GM23338 (cell line): ENCODE measurements around the gene MFRP.

Experiments used
- CREB1 ChIP-seq: fragments of 250-450 bp; sonication (Bioruptor Pico); IDR thresholded peaks from 2 replicates; pipeline ENCODE4 v1.5.0; 2020; ENCODE audit warnings: low read depth, mild to moderate bottlenecking, moderate library complexity
- EZH2 ChIP-seq: fragments of 200-600 bp; sonication (generic); IDR thresholded peaks from one replicate; pipeline ENCODE4 v1.8.0; 2017; ENCODE audit warnings: antibody characterized with exemption, mild to moderate bottlenecking, low read depth; ENCODE audit not compliant: unreplicated experiment
- EZH2phosphoT487 ChIP-seq: fragments of 200-600 bp; sonication (generic); IDR thresholded peaks from one replicate; pipeline ENCODE4 v1.8.1; 2018; ENCODE audit warnings: antibody characterized with exemption; ENCODE audit not compliant: unreplicated experiment
- JUNB ChIP-seq: IDR thresholded peaks from one replicate; pipeline ENCODE4 v1.6.1; 2016; ENCODE audit warnings: antibody characterized with exemption; ENCODE audit not compliant: unreplicated experiment
- NANOG ChIP-seq: IDR thresholded peaks from 2 replicates; pipeline ENCODE4 v1.6.1; 2016; ENCODE audit warnings: antibody characterized with exemption, borderline replicate concordance
- POLR2AphosphoS5 ChIP-seq: IDR thresholded peaks from 2 replicates; pipeline ENCODE4 v1.6.1; 2016; ENCODE audit warnings: antibody characterized with exemption, low read depth
- REST ChIP-seq: IDR thresholded peaks from one replicate; pipeline ENCODE4 v1.6.1; 2018; ENCODE audit warnings: antibody characterized with exemption; ENCODE audit not compliant: unreplicated experiment
- STAT1 ChIP-seq: IDR thresholded peaks from one replicate; pipeline ENCODE4 v1.6.1; 2016; ENCODE audit warnings: antibody characterized with exemption; ENCODE audit not compliant: unreplicated experiment
- ZNF114 ChIP-seq: fragments of 250-450 bp; sonication (Bioruptor Pico); IDR thresholded peaks from 2 replicates; pipeline ENCODE4 v1.5.0; 2020; ENCODE audit warnings: mild to moderate bottlenecking, moderate library complexity
- ZNF331 ChIP-seq: fragments of 250-450 bp; sonication (Bioruptor Pico); IDR thresholded peaks from 2 replicates; pipeline ENCODE4 v1.5.0; 2020; ENCODE audit warnings: low read depth, mild to moderate bottlenecking, moderate library complexity
- TF ChIP-seq, protein P1 (sequence below), 2 experiments: fragments of 200-600 bp in 1 of 2; sonication (generic) in 1 of 2; conservative IDR thresholded peaks; 2 replicates each; pipeline versions ENCODE4 v1.5.1 to v1.6.1; 2016 to 2017; ENCODE audit warnings: antibody characterized with exemption in 2 of 2, low read depth in 2 of 2, mild to moderate bottlenecking in 2 of 2, moderate library complexity in 1 of 2
- TF ChIP-seq, protein P2 (sequence below): IDR thresholded peaks from 2 replicates; pipeline ENCODE4 v1.6.1; 2016; ENCODE audit warnings: antibody characterized with exemption

DNA sequence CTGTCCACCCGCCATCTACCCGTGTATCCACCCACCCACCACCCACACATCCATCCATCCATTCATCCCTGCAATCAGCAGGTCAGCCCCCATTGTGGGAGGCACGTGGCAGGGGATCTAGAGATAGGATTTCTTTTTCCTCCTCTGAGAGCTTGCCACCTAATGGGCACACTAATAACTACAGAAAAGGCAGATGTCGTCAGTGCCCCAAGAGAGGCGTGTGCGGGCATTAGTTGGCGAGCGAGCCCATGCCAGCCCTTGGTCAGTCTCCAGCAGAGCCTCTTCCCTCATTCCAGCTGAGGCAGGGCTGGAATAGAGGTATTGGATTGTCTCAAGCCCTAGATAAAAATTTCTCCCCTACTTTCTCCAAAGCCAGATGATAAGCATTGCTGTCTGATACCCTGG, 25.3 kb upstream of the MFRP start:
- TF ChIP-seq, protein P1, sequence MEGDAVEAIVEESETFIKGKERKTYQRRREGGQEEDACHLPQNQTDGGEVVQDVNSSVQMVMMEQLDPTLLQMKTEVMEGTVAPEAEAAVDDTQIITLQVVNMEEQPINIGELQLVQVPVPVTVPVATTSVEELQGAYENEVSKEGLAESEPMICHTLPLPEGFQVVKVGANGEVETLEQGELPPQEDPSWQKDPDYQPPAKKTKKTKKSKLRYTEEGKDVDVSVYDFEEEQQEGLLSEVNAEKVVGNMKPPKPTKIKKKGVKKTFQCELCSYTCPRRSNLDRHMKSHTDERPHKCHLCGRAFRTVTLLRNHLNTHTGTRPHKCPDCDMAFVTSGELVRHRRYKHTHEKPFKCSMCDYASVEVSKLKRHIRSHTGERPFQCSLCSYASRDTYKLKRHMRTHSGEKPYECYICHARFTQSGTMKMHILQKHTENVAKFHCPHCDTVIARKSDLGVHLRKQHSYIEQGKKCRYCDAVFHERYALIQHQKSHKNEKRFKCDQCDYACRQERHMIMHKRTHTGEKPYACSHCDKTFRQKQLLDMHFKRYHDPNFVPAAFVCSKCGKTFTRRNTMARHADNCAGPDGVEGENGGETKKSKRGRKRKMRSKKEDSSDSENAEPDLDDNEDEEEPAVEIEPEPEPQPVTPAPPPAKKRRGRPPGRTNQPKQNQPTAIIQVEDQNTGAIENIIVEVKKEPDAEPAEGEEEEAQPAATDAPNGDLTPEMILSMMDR (conservative IDR thresholded peaks at IDR 0.05; ENCODE audit: low read depth in 2 of 2): peak in 1 of 2 experiments; percentile 40; a peak in 2 of 4 replicates
- TF ChIP-seq EZH2 (no peak), EZH2phosphoT487 (no peak), POLR2AphosphoS5 (no peak), REST (no peak), STAT1 (no peak), CREB1 (CRISPR knock-in tag) (no peak), JUNB (no peak), ZNF331 (CRISPR knock-in tag) (no peak), ZNF114 (CRISPR knock-in tag) (no peak), NANOG (no peak)
- TF ChIP-seq, protein P2, sequence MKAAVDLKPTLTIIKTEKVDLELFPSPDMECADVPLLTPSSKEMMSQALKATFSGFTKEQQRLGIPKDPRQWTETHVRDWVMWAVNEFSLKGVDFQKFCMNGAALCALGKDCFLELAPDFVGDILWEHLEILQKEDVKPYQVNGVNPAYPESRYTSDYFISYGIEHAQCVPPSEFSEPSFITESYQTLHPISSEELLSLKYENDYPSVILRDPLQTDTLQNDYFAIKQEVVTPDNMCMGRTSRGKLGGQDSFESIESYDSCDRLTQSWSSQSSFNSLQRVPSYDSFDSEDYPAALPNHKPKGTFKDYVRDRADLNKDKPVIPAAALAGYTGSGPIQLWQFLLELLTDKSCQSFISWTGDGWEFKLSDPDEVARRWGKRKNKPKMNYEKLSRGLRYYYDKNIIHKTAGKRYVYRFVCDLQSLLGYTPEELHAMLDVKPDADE: no peak
